ENCODE data around the gene SEC22C. TPM values are rescaled to one million over a fixed set of nuclear protein-coding genes. Genes with fewer than 3 reads are reported as not detected.

SEC22C gene
- total RNA-seq, 1 donor from 2014 or later = 48.6 TPM

GRCh38 chr3:42501321-42501680 is 80.5 kb downstream of the SEC22C start:
- no peak overlapping the region for H3K9ac ChIP-seq
- peak overlapping the region; percentile 96 for H3K4me2 ChIP-seq
- peaks cover 70% of the 10 kb centered on the region for H3K27me3 ChIP-seq
- H3K4me3 ChIP-seq = peak overlapping the region; percentile 74
- H2AFZ ChIP-seq (replicated peaks) = peak overlapping the region; percentile 95
- DNase-seq (ENCODE audit: low spot score) = peak; percentile 64
- H3K27ac ChIP-seq = no peak overlapping the region
- Mint-ChIP-seq H3K9me3 (peaks cover 2% of the 10 kb centered on the region), H3K4me3 (peak overlapping the region; percentile 85), H3K4me1 (peaks cover 27% of the 10 kb centered on the region), H3K36me3 (no peaks in the 10 kb centered on the region), H3K27me3 (ENCODE audit: insufficient read depth, low read depth) (peaks cover 57% of the 10 kb centered on the region), H3K27ac (no peak overlapping the region)
- no peaks in the 10 kb centered on the region for H3K9me3 ChIP-seq (ENCODE audit: low read depth)
- H3K79me2 ChIP-seq (ENCODE audit: low read depth) = no peaks in the 10 kb centered on the region
- no peaks in the 10 kb centered on the region for H3K36me3 ChIP-seq
- H3K4me1 ChIP-seq = peaks cover 9% of the 10 kb centered on the region
- TF ChIP-seq EZH2 (IDR thresholded peaks at IDR 0.05) (no peak), EZH2phosphoT487 (IDR thresholded peaks at IDR 0.05) (peak; percentile 78)
- TF ChIP-seq, protein P1, sequence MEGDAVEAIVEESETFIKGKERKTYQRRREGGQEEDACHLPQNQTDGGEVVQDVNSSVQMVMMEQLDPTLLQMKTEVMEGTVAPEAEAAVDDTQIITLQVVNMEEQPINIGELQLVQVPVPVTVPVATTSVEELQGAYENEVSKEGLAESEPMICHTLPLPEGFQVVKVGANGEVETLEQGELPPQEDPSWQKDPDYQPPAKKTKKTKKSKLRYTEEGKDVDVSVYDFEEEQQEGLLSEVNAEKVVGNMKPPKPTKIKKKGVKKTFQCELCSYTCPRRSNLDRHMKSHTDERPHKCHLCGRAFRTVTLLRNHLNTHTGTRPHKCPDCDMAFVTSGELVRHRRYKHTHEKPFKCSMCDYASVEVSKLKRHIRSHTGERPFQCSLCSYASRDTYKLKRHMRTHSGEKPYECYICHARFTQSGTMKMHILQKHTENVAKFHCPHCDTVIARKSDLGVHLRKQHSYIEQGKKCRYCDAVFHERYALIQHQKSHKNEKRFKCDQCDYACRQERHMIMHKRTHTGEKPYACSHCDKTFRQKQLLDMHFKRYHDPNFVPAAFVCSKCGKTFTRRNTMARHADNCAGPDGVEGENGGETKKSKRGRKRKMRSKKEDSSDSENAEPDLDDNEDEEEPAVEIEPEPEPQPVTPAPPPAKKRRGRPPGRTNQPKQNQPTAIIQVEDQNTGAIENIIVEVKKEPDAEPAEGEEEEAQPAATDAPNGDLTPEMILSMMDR (IDR thresholded peaks at IDR 0.05) = no peak
- H3F3A ChIP-seq (ENCODE audit: low read depth) = peaks cover 6% of the 10 kb centered on the region
- peaks cover 4% of the 10 kb centered on the region for H4K20me1 ChIP-seq (ENCODE audit: low read depth)

- Mint-ChIP-seq H3K9me3 (peaks cover 2% of the 10 kb centered on the region), H3K4me3 (peak overlapping the region; percentile 85), H3K27me3 (ENCODE audit: insufficient read depth, low read depth) (peaks cover 57% of the 10 kb centered on the region), H3K36me3 (no peaks in the 10 kb centered on the region), H3K4me1 (peaks cover 27% of the 10 kb centered on the region), H3K27ac (no peak overlapping the region)
- Histone ChIP-seq H4K20me1 (ENCODE audit: low read depth) (peaks cover 4% of the 10 kb centered on the region), H3K9ac (no peak overlapping the region), H3K79me2 (ENCODE audit: low read depth) (no peaks in the 10 kb centered on the region), H3K4me2 (peak overlapping the region; percentile 96), H3K36me3 (no peaks in the 10 kb centered on the region), H3K27ac (no peak overlapping the region), H2AFZ (replicated peaks) (peak overlapping the region; percentile 95), H3K9me3 (ENCODE audit: low read depth) (no peaks in the 10 kb centered on the region), H3K4me3 (peak overlapping the region; percentile 74), H3K27me3 (peaks cover 70% of the 10 kb centered on the region), H3F3A (ENCODE audit: low read depth) (peaks cover 6% of the 10 kb centered on the region), H3K4me1 (peaks cover 9% of the 10 kb centered on the region)
- no peak for TF ChIP-seq EZH2 (IDR thresholded peaks at IDR 0.05)
- TF ChIP-seq, protein P1 (IDR thresholded peaks at IDR 0.05) = no peak
- TF ChIP-seq EZH2phosphoT487 (IDR thresholded peaks at IDR 0.05) = no peak
- DNase-seq (ENCODE audit: low spot score) = no peak
These were observed 80.9 kb downstream of the SEC22C start for GRCh38 chr3:42500909-42501308.

- Histone ChIP-seq H3K9me3 (ENCODE audit: low read depth) (no peaks in the 10 kb centered on the region), H3K27me3 (peaks cover 70% of the 10 kb centered on the region), H3K79me2 (ENCODE audit: low read depth) (no peaks in the 10 kb centered on the region), H3K36me3 (no peaks in the 10 kb centered on the region), H3K4me3 (no peak overlapping the region), H3K27ac (no peak overlapping the region), H3K4me2 (no peak overlapping the region), H3K9ac (no peak overlapping the region), H3F3A (ENCODE audit: low read depth) (peaks cover 6% of the 10 kb centered on the region), H3K4me1 (peaks cover 9% of the 10 kb centered on the region), H2AFZ (replicated peaks) (no peak overlapping the region), H4K20me1 (ENCODE audit: low read depth) (peaks cover 4% of the 10 kb centered on the region)
- TF ChIP-seq EZH2phosphoT487 (IDR thresholded peaks at IDR 0.05) (no peak), EZH2 (IDR thresholded peaks at IDR 0.05) (no peak)
- TF ChIP-seq, protein P1 (IDR thresholded peaks at IDR 0.05) = no peak
- H3K36me3 Mint-ChIP-seq = no peaks in the 10 kb centered on the region
- peaks cover 27% of the 10 kb centered on the region for H3K4me1 Mint-ChIP-seq
- peaks cover 2% of the 10 kb centered on the region for H3K9me3 Mint-ChIP-seq
- H3K27me3 Mint-ChIP-seq (ENCODE audit: insufficient read depth, low read depth) = peaks cover 57% of the 10 kb centered on the region
- no peak for DNase-seq (ENCODE audit: low spot score)
- peak overlapping the region; percentile 85 for H3K4me3 Mint-ChIP-seq
- H3K27ac Mint-ChIP-seq = no peak overlapping the region
These were observed 81.7 kb downstream of the SEC22C start for GRCh38 chr3:42500091-42500490.

Data from neural progenitor cell (in vitro differentiated cells).